Stimulated activated CD8-positive, alpha-beta memory T cell treated with anti-CD3 and anti-CD28 coated beads, Interleukin-15, amount 100 ng/mL, for 1 hour (primary cell): ENCODE data around the gene ADCY5.
A peak's percentile ranks its signal among the peaks of the same experiment; 100 is the strongest.

Source experiments
- DNase-seq: peaks from one replicate; pipeline ENCODE4 v3.0.0-alpha.2; 2020; ENCODE audit warnings: low read depth

Gene ADCY5

DNA sequence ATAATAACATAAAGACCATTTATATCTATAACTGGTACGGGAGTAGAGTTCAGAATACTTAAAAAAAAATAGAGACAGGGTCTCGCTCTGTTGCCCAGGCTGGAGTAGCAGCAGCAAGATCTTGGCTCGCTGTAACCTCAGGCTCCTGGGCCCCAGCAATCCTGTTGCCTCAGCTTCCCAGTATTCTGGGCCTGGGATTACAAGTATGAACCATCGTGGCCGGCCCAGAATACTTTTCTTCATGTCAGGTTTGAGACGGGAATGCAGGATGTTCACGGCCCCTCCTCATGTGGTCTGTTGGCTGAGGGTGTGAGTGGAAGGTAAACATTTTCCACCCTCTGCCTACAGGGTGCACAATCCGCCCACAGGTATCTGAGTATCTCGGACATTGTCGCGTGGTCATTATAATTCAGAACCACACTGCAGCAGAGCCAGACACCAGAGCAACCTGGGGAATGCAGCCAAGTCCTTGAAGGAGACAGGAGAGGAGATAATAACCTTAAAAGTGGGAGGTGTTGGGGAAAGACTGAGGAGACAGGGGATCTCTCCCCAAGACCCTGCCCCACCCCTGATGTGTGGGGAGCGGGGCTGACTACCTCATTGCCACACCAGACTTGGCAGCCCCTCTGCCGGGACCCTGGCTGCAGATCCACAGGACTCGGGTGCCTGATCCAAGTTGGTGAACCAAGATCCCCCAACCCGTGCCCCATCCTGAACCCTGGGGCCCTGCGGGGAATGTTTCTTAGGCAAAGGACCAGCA, 106.8 kb downstream of the ADCY5 start:
- DNase-seq, result no peak

DNA sequence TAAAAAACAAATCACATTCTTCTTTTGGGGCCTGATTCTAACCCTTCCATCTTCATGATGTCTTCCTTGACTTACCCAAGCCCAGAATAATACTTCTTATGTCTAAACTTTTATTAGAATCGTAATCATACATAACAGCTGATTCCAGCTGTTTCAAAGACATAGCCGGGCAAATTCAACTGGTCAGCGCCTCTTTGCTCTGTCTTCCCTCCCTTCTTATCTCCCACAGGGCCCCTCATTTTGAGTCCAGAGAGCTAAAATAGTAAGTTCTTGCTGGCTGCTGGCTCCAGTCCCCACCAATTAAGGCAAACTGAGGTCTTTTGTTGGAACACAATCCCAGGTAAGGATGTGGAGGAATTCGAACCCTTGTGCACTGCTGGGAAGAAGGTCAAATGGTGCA, 108.6 kb downstream of the ADCY5 start:
- DNase-seq, result no peak

- no peak for DNase-seq
These were observed 109.6 kb downstream of the ADCY5 start for GRCh38 chr3:123339302-123339701.

- DNase-seq, result no peak
These were observed 110.2 kb downstream of the ADCY5 start for GRCh38 chr3:123338620-123339061.

DNA sequence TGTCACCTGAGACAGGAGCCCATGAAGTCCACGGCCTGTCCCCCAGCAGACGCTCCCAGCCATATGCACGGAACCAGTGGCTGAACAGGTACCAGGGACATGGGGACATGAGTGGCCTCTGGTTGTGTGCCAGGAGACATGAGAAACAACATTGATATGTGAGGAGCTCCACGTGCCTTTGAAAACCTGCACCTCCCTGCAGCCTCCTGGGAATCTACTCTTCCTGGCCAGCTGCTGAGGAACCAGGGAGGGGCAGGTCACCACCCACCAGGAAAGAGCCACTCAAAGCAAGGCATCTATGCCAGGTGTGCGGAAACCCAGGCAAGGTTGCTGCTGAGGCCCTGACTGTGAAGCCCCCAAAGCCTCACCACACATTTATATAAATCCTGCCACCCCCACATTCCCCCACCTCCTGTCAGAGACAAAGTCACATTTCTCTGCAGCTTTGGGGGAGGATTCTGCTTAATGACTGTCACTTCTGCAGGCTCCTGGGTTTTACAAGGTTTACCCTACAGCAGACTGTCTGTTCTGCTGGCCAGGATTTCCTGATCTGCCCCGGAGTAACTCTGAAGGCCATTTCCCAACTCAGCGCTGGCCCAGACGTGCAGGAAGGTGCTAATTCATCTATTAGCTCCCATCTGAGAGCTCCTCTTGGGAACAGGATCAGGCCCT, 110.8 kb downstream of the ADCY5 start:
- DNase-seq, result no peak

- DNase-seq, result no peak
These were observed 111.7 kb downstream of the ADCY5 start for GRCh38 chr3:123337226-123337625.

- no peak for DNase-seq
These were observed 112.4 kb downstream of the ADCY5 start for GRCh38 chr3:123336441-123336851.

GRCh38 chr3:123336001-123336400, 112.9 kb downstream of the ADCY5 start:
- no peak for DNase-seq

DNA sequence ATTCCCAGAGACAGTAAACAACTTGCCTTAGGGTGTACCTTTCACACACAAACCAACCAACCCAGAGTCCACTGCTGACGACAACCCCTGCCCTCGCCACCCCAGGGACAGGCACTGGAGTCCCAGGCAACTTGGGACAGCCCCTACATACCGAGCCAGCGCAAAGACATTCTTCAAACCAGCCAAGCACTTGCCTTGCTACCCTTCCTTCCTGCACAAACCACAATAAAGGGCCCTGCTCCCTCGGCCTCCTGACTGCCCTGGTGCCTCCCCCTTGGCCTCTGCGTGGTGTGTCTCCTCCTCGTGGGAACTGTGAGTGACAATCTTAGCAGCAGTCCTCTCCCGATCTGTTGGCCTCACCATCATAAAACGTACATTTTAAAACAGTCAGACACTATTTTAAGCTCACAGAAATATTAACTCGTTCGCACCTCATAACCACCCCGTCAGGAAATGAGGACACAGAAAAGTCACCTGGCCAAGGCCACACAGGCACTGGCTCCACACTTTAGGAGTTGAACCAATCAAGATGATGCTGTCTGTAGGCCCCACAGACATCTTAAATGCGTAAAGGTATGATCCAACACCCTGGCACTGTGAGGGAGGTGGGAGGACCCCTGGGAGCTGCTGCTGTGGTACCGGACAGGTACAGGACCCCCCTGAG, 113.8 kb downstream of the ADCY5 start:
- DNase-seq, result no peak

- DNase-seq, result no peak
These were observed 114.8 kb downstream of the ADCY5 start for GRCh38 chr3:123334056-123334455.

- no peak for DNase-seq
These were observed 115.5 kb downstream of the ADCY5 start for GRCh38 chr3:123333401-123333800.

GRCh38 chr3:123332124-123332641, 116.7 kb downstream of the ADCY5 start:
- no peak for DNase-seq

- DNase-seq, result no peak
These were observed 117.2 kb downstream of the ADCY5 start for GRCh38 chr3:123331651-123332050.

DNA sequence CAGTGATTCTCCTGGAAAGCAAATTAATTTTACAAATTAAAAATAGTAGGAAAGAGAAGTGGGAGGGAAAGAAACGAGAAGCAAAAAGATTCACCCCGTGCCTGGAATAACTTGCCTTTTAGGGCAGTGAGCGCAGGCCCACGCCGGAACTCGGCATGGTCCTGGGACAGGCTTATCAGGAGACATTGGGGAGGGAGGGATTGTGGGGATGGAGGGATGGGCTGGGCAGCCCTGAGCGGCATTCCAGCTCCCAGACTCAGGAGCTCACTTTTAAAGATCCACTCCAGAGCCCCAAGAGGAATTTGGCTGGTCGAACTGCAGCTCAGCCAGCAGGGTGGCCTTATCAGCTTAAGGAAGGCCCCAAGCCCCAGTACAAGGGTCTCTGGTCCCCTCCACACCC, 117.9 kb downstream of the ADCY5 start:
- no peak for DNase-seq

DNA sequence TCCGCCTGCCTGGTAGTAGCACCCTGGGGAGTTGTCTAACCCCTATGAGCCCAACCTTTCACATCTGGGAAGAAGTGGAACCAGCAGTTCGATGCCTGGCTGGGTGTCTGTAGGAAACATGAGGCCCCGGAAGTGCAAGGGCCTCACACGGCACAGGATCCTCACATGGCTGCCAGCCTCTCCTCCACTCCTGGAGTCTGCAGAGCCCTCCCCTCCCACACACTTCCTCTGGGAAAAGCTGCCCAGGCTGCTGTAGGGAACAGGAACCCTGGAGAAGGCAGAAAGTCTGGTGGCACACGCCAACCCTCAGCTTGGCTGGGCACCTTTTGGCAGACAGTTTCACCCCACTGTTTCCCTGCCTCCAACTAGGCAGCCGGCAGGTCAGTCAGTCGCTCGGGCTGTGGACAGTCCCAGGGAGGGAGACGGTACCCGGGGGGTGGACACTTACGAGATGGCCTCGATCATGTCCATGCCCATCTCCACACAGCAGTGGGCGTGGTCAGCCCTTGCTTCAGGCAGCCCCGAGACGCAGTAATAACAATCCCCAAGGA, 118.4 kb downstream of the ADCY5 start:
- no peak for DNase-seq

DNA sequence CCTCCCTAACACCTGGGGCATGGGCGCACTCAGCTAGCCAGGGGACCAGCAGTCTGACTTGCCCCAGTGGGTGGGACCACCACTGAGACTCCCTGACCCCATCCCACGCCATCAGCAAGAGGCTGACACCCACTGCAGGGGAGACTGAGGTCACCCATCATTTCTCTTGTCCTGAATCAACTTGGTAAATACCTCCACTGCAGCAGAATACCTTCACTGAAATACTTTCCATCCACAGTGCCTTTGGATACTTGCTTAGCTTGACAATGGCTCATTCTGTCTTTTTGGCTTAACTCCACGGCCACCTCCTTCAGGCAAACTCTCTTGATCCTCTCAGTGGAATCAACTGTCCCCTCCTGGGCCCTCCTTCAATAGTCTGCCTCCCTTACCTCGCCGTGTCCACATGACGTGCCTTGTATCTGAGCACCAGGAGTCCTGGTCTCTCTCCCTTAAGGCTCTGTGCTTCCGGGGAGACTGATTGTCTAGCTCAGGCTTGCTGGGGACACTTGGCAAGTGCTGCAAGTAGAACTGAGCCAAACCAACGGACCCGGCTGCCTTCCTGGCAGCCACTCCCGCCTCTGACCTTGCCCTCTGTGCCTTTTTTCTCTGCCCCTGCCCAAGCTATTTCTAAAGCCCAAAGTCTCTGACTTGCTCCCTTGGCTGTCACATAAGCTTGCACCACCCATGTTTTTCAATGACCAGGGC, 119.1 kb downstream of the ADCY5 start:
- no peak for DNase-seq

GRCh38 chr3:123328851-123329635, 119.8 kb downstream of the ADCY5 start:
- peak; percentile 56 for DNase-seq

DNA sequence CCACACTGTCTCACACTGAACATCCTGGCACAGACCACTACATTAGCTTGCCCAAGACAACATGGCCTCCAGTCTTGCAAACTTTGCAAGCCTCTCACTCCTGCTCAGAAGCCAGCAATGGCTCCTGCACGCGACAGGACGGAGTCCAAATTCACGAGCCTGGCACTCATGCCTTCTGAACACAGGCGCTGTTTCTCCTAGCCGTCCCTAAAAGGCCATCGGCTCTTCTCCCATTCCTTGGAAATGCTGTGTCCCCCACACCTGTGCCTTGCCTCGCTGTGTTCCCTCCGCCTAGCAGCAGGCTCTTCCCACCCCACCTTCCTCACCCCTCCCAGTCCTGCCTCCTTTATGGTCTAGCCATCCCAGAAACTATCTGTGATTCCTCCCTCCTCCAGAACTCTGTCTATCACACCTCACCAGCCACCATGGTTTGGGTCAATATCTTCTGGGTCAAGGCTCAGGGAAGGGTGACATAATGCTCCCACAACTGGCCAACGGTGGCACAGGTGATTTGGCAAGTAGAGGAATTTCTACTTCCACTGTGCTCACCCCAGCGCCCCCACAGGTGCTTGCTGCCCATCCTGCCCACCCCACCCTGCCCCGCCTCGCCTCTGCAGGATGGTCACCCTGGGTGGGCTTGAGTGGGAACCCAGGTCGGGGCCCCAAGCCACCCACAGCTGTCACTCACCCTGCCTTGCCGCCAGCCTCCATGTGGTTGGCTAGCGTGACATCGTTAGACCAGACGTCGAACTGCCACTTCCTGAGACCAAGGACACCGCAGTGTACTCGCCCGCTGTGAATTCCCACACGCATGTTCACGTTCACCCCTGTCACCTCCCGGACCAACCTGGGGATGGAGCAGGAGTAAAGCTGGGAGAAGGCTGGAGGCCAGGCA, 120.7 kb downstream of the ADCY5 start:
- DNase-seq, result no peak

DNA sequence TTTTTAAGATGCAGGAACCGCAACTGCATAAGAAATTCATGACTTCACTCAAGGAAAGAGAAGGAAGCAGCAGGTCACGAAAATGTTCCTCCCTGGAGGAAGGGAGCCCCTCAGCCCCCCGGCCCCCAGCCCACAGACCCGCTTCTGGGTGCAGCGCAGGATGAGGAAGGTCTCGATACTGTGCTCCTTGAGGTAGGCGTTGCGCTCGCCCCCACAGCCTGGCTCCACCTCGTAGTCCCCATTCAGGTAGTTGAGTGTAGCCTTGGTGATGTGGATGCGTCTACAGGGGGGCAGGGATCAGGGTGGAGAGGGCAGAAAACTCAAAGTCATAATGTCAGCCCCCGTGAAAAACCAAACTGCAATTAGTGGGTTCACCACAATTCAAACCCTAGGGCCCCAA, 121.4 kb downstream of the ADCY5 start:
- DNase-seq, result no peak

DNA sequence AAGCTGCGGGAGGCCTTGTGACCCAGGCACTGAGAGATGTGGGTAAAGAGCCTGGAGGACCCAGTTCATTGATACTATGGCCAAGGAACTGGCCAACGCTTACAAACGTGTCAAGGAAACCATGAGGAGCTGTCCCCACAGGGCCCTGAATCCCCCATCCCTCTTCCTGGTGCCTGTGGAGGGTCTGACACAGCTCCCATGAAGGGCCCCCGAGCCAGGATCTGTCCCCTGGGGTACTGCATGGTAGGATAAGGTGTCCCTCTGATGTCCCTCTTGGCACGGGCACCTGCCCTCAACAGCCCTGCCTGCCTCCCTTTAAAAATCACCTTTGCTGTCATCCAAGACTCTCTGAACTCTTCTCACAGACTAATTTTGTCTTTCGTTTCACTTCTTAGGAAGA, 122.4 kb downstream of the ADCY5 start:
- no peak for DNase-seq
